GM23248 (cell line): ENCODE results near the gene OR2M3.

Source experiments
- EZH2 ChIP-seq: fragments of 200-600 bp; sonication (generic); IDR thresholded peaks from 2 replicates; pipeline ENCODE4 v1.6.1; 2018; ENCODE audit warnings: antibody characterized with exemption, mild to moderate bottlenecking; ENCODE audit not compliant: insufficient read depth, poor library complexity, severe bottlenecking
- EZH2phosphoT487 ChIP-seq: fragments of 200-600 bp; sonication (generic); IDR thresholded peaks from 2 replicates; pipeline ENCODE4 v1.6.1; 2018; ENCODE audit warnings: antibody characterized with exemption, moderate library complexity, mild to moderate bottlenecking, low read depth; ENCODE audit not compliant: insufficient read depth

GRCh38 chr1:248243204-248243603 lies 46.1 kb downstream of the OR2M3 start:
- TF ChIP-seq EZH2 (no peak), EZH2phosphoT487 (no peak)
